GM19099 (cell line): ENCODE measurements around the gene CHN2.

Experiments
- POLR2A ChIP-seq: IDR thresholded peaks from 3 replicates; pipeline ENCODE4 v1.6.1; 2011; ENCODE audit warnings: low read depth; ENCODE audit not compliant: insufficient read length; ENCODE audit errors: extremely low read depth

Gene CHN2

GRCh38 chr7:29173458-29173857 lies 21.1 kb upstream of the CHN2 start:
- TF ChIP-seq POLR2A: no peak

GRCh38 chr7:29177963-29178600 lies 16.5 kb upstream of the CHN2 start:
- TF ChIP-seq POLR2A: no peak

- TF ChIP-seq POLR2A: no peak
Measured at GRCh38 chr7:29179115-29179514, 15.5 kb upstream of the CHN2 start.

- no peak for TF ChIP-seq POLR2A
Measured at GRCh38 chr7:29184599-29184998, 10.0 kb upstream of the CHN2 start.

GRCh38 chr7:29185613-29186012 lies 9.0 kb upstream of the CHN2 start:
- no peak for TF ChIP-seq POLR2A

- TF ChIP-seq POLR2A: no peak
Measured at GRCh38 chr7:29189743-29190201, 4.8 kb upstream of the CHN2 start.

GRCh38 chr7:29190349-29191045 lies 4.1 kb upstream of the CHN2 start:
- TF ChIP-seq POLR2A: no peak

- TF ChIP-seq POLR2A: no peak
Measured at GRCh38 chr7:29192323-29192722, 2.3 kb upstream of the CHN2 start.

- TF ChIP-seq POLR2A: no peak
Measured at GRCh38 chr7:29192811-29193210, 1.8 kb upstream of the CHN2 start.

GRCh38 chr7:29193316-29194205 lies 1.0 kb upstream of the CHN2 start:
- no peak for TF ChIP-seq POLR2A

- no peak for TF ChIP-seq POLR2A
Measured at GRCh38 chr7:29194206-29194593, 375 bp upstream of the CHN2 start.

- no peak for TF ChIP-seq POLR2A
Measured at GRCh38 chr7:29196191-29196590, 1.6 kb downstream of the CHN2 start.

- TF ChIP-seq POLR2A: no peak
Measured at GRCh38 chr7:29196971-29197595, 2.5 kb downstream of the CHN2 start.

GRCh38 chr7:29197916-29198315 lies 3.3 kb downstream of the CHN2 start:
- TF ChIP-seq POLR2A: no peak

- TF ChIP-seq POLR2A: no peak
Measured at GRCh38 chr7:29199776-29200175, 5.2 kb downstream of the CHN2 start.
